Inflammatory macrophage (primary cell): ENCODE results near the gene RBFOX1.

ENCODE experiments used
- DNase-seq, 2 donors: peaks; one replicate each; pipeline ENCODE4 v3.0.0-alpha.2; 2020 to 2022

Gene RBFOX1

GRCh38 chr16:7532534-7532933 lies 199.9 kb downstream of the RBFOX1 start:
- DNase-seq = no peak

GRCh38 chr16:7534749-7535148 lies 202.1 kb downstream of the RBFOX1 start:
- no peak for DNase-seq

GRCh38 chr16:7541026-7541425 lies 208.4 kb downstream of the RBFOX1 start:
- no peak for DNase-seq

GRCh38 chr16:7545251-7545650 lies 212.6 kb downstream of the RBFOX1 start:
- DNase-seq = no peak

GRCh38 chr16:7546948-7547347 lies 214.3 kb downstream of the RBFOX1 start:
- DNase-seq = no peak

- DNase-seq = no peak
Measured at GRCh38 chr16:7547736-7548135, 215.1 kb downstream of the RBFOX1 start.

- no peak for DNase-seq
Measured at GRCh38 chr16:7548796-7549318, 216.2 kb downstream of the RBFOX1 start.

- DNase-seq = no peak
Measured at GRCh38 chr16:7550096-7550495, 217.5 kb downstream of the RBFOX1 start.

- no peak for DNase-seq
Measured at GRCh38 chr16:7555459-7555858, 222.8 kb downstream of the RBFOX1 start.

- no peak for DNase-seq
Measured at GRCh38 chr16:7561908-7562405, 229.3 kb downstream of the RBFOX1 start.

GRCh38 chr16:7566360-7566759 lies 233.7 kb downstream of the RBFOX1 start:
- no peak for DNase-seq

GRCh38 chr16:7571366-7571765 lies 238.7 kb downstream of the RBFOX1 start:
- DNase-seq = no peak

GRCh38 chr16:7577588-7577987 lies 244.9 kb downstream of the RBFOX1 start:
- DNase-seq = no peak

GRCh38 chr16:7579454-7579853 lies 246.8 kb downstream of the RBFOX1 start:
- no peak for DNase-seq

GRCh38 chr16:7581175-7581574 lies 248.5 kb downstream of the RBFOX1 start:
- no peak for DNase-seq

- no peak for DNase-seq
Measured at GRCh38 chr16:7583396-7583795, 250.8 kb downstream of the RBFOX1 start.

GRCh38 chr16:7584561-7584960 lies 251.9 kb downstream of the RBFOX1 start:
- DNase-seq = no peak

- DNase-seq = no peak
Measured at GRCh38 chr16:7585705-7586104, 253.1 kb downstream of the RBFOX1 start.

- no peak for DNase-seq
Measured at GRCh38 chr16:7590934-7591333, 258.3 kb downstream of the RBFOX1 start.

GRCh38 chr16:7596308-7596707 lies 263.7 kb downstream of the RBFOX1 start:
- no peak for DNase-seq

GRCh38 chr16:7597677-7598076 lies 265.0 kb downstream of the RBFOX1 start:
- DNase-seq = no peak

GRCh38 chr16:7601100-7601499 lies 268.5 kb downstream of the RBFOX1 start:
- no peak for DNase-seq

- no peak for DNase-seq
Measured at GRCh38 chr16:7602291-7602950, 269.8 kb downstream of the RBFOX1 start.

- DNase-seq = no peak
Measured at GRCh38 chr16:7605812-7606211, 273.2 kb downstream of the RBFOX1 start.

GRCh38 chr16:7612671-7613070 lies 280.0 kb downstream of the RBFOX1 start:
- no peak for DNase-seq
